NOMO-1 treated with DMSO at 0.1 percent for 48 hours (cell line): ENCODE data around the gene ACTR5.
"Not testable (repeated sequence)": the region's sequence is repeated elsewhere in the genome, so short reads cannot be mapped to it uniquely, and the experiment has no call there.

Experiments used
- DNase-seq: peaks from one replicate; lab custom pipeline; 2025; ENCODE audit not compliant: unreplicated experiment; lab: John Stamatoyannopoulos, UW

Gene ACTR5

DNA sequence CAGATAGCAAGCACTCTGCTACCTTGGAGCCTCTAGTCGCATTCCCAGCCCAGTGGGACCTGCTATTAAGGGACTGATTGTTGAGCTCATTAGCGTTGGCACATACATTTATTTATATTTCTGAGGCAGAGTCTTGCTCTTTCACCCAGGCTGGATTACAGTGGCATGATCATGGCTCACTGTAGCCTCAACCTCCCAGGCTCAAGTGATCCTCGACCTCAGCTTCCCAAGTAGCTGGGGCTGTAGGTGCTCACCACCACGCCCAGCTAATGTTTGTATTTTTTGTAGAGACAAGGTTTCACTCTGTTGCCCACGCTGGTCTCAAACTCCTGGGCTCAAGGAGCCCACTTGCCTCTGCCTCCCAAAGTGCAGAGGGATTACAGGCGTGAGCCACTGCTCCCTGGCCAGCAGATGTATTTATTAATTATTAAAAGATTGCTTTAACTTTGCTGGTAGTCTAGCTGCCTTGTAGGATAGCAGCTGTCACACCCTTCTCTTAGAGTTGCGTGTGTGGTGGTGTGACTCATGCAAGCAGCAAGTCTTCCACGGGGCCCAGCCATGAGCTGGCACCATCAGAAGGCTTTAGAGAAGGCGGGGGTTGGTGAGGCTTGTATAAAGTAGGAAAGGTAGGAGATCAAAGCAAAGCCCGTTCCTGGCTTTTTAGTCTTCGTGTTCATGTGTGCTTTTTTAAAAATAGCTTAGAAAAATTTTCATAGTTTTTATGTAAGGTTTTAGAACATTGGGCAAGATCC is 16.5 kb downstream of the ACTR5 start:
- DNase-seq, result peak; percentile 50

DNA sequence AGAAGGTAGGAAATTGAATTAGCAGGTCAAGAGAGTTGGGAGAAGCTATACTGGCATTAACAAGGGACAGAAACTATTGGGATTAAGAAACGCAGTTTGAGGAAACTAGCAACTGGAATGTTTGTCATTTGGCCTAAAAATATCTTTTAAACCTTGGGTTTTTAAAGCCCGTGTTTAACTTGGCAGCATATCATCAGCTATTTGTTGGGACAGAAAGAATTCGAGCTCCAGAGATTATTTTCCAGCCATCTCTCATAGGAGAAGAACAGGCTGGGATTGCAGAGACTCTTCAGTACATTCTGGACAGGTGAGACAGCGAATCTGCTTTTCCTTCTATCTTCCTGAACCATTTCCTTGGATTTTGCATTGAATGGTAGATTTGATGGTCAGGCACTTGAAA is 17.8 kb downstream of the ACTR5 start:
- no peak for DNase-seq

DNA sequence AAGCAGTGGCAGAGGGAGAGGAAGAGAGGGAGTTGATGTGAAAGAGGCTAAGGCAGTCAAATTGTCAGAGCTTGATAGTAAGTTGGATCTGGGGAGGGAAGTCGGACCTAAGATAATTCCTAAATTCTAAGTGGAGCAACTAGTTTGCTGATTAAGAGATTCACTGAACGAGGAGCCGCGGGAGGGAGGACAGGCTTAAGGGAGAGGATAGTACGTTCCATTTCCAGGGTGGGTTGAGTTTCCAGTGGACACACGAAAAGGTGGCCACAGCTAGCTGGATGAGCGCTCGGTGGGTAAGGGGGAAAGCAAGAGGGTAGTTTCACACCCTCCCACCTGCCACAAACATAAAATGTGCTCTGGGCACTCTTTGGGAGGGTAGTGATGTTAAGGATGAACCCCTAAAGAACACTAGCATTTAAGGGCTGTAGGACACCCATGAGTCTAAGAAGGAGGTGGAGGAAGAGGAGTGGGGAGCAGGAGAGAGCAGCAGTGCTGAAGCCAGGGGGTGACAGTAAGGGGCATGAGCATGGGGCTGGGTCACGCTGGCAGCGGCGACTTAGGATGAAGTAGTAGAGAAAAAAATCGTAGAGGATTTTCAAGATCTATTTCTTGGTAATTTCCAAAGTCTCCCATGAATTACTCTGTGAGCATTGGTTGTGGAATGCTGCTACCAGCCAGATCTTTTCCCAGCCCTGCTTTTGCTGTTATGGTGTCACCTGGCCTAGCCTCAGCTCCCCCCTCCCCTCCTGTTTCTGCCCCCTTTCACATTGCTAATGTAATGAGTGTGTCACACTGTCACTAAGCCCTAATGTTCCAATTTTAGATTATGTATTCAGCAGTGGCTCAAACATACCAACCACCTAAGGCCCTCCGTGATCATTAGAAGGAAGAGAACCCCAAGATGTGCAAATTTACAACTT is 21.4 kb downstream of the ACTR5 start:
- DNase-seq, result no peak

DNA sequence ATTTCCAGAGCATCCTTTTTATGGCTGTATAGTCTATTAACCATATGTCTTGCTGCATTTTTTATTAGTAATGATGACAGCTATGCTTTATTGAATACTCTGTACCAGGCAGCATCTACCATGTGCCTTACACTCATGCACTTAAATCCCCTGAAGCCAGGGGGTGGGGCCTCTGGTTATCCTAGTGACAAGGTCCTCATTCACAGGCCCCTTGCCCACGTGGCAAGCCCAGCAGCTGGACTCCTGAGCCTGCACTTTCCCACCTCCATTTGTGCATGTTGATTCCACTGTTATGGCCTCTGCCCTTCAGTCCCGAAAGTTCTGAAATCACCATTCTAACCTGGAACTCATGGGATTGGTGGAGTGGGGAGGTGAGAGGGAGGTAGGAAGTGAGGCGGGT is 22.3 kb downstream of the ACTR5 start:
- DNase-seq, result no peak

DNA sequence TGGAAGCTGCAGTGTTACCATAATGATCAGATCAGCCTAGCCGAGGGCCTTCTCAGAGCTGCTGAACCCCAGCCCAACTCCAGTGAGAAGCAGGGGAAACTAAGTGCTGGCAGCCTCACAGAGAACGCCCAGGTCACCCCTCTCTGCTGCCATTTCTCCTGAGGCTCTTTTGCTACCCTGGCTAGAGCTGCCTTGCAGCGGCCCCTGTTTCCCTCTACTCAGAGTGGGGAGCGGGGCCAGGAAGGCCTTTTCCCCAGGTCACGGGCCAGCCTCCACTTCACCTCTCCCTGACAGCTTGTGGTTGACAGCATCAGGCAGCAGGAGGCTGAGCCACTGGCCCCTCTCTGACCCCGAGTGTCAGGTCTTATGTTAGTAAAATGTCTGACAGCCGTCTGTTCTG is 22.7 kb downstream of the ACTR5 start:
- DNase-seq, result no peak

DNA sequence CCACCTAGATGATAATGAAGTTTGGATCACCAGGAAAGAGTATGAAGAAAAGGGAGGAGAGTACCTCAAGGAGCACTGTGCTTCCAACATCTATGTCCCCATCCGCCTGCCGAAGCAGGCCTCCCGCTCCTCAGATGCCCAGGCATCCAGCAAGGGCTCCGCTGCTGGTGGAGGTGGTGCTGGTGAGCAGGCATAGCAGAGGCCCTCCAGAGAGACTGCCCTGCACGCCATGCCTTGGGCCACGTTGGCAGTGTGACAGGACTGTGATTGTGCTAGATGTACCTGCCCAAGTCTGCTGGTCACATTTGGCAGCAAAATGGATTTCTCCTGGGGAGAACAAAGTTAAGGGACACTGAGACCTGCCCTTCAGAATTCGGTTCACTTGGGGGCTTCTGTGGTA is 23.4 kb downstream of the ACTR5 start:
- no peak for DNase-seq

DNA sequence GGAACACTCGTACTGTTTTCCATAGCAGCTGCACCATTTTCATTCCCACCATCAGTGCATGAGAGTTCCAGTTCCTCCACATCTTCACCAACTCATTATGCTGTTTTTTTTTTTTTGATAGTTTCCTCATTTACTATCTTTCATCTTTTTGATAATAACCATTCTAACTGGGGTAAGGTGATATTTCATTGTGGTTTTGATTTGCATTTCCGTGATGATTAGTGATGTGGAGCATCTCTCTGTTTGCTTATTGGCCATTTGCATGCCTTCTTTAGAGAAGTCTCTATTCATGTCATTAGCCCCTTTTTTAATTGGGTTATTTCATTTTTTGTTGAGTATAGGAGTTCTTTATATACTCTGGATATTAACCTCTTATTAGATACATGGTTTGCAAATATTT is 25.9 kb downstream of the ACTR5 start:
- no peak for DNase-seq

DNA sequence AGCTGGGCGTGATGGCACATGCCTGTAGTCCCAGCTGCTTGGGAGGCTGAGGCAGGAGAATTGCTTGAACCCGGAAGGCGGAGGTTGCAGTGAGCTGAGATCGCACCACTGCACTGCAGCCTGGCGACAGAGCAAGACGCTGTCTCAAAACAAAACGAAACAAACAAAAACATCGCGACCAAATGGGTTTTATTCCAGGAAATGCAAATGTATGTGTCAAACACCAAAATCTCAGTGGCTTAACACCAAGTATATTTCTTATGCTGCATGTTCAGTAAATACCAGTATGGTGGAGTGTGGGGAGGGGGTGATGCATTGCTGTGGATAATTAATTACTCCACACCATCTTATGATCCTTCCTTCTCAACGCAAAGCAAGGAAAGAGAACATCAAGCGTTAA is 28.1 kb downstream of the ACTR5 start:
- no peak for DNase-seq

DNA sequence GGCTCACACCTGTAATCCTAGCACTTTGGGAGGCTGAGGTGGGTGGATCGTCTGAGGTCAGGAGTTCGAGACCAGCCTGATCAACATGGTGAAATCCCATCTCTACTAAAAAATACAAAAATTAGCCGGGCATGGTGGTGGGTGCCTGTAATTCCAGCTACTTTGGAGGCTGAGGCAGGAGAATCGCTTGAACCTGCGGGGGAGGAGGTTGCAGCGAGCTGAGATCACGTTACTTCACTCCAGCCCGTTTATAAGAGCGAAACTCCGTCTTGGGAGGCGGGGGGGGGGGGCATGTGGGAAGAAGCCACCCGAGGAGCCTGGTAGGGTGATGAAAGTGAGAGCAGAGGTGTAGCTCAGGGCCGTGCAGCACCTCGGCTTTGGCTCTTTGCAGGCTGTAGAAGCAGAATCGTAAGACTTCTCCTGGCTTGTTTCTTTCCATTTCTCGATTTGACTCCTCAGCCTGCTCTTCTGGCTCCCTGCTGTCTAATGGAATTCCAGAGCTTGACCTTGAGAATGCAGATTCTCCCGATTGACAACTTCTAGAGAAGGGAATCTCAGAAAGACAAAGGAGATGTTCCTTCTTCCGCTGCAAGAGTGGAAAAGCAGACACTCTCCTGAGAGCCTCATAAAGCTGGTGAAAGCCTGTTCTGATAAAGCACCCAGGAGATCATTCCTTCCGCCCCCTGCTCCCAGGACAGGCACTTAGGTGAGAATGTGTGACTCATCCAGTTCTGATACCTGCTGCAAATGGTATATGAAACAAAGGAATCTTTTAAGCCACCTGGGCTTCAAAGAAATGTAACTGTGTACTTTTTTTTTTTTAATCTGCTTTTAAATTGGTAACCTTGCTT is 31.2 kb downstream of the ACTR5 start:
- no peak for DNase-seq

DNA sequence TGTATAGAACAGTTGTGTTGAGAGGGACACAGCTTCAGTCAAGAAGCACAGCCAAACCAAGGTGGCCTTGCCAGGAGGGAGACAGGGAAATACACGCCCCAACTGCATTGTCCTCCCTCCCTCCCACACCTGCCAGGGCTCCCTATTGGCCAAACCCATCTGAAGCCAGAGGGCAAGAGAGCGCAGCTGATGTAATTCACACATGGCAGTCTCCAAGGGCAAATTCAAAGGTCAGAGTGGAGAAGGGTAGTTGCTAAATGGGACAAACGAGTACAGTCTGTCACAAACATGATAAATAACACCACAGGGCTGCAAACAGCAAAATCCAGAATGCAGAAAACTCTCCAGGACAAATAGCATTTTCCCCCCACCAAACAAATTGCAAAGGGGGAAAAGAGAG is 34.0 kb downstream of the ACTR5 start:
- no peak for DNase-seq

DNA sequence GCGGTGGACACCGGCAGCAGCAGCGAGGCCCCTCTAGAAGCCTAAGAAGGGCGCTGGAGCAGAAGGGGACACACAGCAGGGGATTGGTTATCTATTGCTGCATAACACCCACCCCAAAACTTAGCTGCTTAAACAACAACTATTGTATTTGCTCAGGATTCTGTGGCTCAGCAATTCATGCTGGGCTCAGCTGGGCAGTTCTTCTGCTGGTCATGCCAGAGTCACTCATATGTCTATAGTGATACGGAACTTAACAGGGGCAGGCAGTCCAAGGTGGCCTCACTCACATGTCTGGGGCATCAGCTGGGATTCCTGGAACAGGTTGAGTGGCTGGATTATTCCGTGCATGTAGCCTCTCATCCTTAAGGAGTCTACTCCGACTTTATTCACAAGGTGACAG is 39.6 kb downstream of the ACTR5 start:
- no peak for DNase-seq

DNA sequence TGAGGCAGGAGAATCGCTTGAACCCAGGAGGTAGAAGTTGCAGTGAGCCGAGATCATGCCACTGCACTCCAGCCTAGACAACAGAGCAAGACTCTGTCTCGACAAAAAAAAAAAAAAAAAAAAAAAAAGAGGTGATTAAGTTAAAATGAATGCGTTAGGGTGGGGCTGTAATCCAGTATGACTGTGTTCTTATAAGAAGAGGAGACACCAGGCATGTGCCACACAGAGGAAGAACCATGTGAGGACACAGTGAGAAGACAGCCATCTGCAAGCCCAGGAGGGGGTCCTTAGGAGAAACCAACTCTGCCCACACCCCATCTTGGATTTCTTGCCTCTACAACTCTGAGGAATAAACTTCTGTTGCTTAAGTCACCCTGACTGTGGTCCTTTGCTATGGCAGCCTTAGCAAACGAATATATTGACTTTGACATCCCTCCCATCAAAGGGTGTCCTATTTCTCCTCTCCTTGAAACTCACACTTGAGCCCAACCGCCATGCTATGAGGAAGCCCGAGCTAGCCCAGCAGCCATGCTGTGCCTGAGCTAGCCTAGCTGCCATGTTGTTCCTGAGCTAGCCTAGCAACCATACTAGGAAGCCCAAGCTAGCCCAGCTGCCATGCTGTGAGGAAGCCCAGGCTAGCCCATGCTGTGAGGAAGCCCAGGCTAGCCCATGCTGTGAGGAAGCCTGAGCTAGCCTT is 41.4 kb downstream of the ACTR5 start:
- no peak for DNase-seq

DNA sequence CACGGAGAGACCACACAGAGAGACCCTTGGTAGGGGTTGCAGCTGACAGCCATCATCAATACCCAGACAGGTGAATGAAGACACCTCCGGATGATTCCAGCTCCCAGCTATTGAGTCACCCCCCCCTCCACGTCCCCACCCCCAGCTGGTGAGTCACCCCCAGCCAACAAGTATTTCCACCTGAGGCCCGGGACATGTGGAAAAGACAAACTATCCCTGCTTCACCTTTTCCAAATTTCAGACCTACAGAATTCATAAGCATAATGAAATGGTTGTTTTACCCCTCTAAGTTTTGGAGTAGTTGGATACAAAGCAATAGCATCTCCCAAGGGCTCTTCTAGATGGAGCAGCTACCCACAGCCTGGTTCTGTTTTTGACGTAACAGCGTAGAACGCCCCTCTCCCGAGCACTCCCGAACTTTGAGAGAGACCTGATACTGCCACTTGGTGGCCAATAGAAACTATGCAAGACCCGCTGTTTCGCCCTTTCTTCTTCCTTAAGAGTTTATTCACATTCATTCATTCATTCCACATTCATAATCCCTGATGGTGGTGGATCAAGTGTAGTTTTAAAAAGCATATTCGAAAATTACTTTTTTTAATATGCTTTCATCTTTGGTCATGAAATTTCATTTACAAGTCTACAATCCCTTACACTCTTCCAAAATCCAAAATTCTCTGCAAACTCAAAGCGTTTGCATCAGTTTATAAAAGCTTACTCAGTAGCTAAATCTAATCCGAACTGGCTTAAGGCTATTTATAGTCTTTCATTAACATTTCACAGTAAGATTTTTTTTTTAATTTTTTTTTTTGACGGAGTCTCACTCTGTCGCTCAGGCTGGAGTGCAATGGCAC is 42.2 kb downstream of the ACTR5 start:
- peak; percentile 62 for DNase-seq

DNA sequence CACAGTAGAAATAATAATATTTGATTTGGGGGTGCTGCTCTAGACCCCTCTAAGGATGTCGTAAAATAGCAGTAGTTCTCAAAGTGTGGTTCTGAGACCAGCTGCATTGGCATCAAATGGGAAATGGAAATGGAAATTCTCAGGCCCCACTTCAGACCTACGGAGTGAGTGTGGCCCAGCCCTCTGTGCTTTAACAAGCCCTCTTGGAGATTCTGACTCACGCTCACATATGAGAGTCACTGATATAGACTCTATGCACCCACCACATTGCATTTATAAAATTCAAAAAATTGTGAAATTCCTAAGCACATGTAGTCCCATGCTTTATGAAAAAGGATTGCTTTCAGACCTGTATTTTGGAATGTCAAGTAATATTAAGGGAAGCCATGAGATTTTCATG is 43.0 kb downstream of the ACTR5 start:
- no peak for DNase-seq

DNA sequence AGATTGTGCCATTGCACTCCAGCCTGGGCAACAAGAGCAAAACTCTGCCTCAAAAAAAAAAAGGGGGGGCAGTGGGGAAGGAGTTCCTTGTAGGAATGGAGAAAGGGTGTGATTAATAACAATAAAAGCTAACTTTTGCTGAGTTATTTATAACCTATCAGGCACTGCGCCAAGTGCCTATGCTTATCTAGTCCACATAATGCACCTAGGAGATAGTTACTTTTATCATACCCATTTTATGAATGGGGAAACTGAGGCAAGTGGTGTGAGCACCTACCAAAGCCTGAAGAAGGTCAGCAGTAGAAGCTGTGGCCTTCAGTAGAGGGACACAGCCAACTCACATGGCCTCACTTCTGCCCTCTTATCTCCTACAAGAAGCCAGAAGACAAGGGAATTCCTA is 43.7 kb downstream of the ACTR5 start:
- DNase-seq, result no peak

DNA sequence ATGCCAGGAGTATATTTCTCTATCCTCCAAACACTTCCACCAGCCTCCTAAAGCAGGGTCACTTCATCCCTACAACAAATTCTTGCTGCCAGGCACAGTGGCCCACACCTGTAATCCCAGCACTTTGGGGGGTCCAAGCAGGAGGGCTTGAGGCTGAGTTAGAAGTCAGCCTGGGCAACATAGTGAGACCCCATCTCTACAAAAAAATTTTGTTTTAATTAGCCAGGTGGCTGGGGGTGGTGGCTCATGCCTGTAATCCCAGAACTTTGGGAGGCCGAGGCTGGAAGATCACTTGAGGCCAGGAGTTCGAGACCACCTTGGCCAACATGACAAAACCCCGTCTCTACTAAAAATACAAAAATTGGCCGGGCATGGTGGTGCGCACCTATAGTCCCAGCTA is 45.8 kb downstream of the ACTR5 start:
- not testable (repeated sequence) for DNase-seq

DNA sequence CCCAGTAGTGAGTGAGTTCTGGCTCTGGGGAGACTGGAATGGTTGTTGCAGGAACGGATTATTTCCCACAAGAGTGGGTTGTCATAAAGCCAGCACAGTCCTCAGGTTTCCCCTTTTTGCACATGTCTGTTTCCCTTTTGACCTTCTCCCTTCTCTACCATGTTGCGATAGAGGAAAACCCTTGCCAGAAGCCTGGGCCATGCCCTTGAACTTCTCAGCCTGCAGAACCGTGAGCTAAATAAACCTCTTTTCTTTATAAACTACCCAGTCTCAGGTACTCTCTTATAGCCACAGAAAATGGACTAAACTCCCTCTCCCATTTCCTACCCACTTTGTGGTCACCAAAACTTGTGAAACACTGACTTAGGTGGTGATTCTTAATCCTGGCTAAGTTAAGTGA is 50.0 kb downstream of the ACTR5 start:
- DNase-seq, result no peak

DNA sequence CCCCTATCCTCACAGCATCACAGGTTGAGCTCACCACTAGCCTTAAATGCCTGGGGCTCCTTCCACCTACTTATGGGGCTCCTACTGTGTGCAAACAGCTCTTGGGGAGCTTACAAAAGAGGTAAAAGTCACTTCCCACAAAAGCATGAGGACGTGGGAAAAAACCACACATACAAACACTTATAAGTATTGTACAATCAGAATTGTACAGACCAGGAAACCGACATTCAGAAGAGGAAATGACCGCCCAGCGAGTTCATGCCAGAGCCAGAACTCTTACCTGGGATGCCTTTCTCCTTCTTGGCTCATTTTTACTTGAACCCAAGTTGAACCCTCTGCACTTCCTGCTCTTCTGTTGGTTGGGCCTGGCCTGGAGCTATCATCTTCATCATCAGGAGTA is 50.9 kb downstream of the ACTR5 start:
- DNase-seq, result peak; percentile 55

DNA sequence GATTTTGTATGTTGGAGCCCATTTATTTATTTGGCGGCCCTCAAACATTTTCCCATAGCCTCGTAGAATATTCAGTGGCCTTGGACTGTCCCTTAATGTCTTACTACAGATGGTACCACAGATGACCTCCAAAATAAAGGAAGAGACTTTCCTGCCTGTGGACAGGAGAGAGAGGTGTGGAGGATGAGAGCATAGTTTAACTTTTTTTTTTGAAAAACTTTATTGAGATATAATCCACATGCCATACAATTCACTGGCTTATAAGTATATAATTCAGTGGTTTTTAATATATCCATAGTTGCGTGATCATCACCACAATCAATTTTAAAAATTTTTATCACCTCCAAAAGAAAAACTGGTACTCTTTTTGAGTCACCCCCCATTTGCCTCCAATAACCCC is 52.6 kb downstream of the ACTR5 start:
- DNase-seq, result no peak

DNA sequence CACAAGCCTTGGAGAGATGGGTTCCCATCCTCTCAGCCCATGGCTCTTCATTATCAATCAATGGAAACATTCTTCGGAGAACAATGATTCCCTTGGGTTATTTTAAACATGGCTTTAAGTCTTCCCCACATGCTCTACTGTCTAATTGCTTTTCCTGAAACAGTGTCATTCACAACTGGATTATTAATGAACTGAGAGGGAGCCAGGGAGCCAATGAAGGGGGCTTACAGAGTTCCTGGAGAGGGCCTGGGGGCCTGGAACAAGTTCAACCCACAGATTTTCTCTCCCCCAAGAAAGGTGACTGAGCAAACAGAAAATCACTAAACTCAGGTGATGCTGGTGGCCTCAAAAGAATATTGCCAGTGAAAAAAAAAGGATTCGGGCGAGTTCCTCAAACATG is 56.0 kb downstream of the ACTR5 start:
- DNase-seq, result no peak
